Measurements from ENCODE around the gene DSCAM. TPM values are rescaled to one million over a fixed set of nuclear protein-coding genes. Genes with fewer than 3 reads are reported as not detected.

The DSCAM gene
- polyA plus RNA-seq, 1 experiment, result 0.10 TPM

DNA sequence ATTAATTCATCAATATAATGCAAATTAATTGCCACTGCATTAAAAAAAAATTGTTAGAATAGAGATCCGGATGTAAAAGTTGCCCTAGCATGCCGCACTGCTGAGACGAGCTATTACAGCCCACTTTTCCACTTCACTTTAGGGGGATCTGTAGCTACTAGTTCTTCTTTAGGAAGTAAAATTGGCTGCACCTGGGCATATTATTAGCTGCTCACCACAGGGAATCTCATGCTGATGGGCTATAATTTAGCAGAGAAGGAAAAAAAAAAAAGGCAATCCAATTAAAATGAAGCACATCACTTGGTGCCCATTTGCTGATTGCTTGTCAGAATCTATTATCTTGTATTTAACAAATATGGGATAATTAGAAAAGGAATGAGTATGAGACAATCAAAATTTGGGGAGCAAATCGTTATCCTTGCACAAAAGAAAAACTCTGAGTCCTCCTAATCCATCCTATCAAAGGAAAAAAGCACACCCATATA lies 233.4 kb downstream of the DSCAM start:
- ChIA-PET CTCF (no interaction called here), POLR2A (no interaction called here)
- H3K27me3 ChIP-seq (ENCODE audit: control insufficient read depth, insufficient read depth, low read length), result no peaks in the 10 kb centered on the region
- DNase-seq (ENCODE audit: low read depth), result no peak
- H3K4me3 ChIP-seq (ENCODE audit: low read depth, low read length), result no peak overlapping the region
- TF ChIP-seq, protein P1, sequence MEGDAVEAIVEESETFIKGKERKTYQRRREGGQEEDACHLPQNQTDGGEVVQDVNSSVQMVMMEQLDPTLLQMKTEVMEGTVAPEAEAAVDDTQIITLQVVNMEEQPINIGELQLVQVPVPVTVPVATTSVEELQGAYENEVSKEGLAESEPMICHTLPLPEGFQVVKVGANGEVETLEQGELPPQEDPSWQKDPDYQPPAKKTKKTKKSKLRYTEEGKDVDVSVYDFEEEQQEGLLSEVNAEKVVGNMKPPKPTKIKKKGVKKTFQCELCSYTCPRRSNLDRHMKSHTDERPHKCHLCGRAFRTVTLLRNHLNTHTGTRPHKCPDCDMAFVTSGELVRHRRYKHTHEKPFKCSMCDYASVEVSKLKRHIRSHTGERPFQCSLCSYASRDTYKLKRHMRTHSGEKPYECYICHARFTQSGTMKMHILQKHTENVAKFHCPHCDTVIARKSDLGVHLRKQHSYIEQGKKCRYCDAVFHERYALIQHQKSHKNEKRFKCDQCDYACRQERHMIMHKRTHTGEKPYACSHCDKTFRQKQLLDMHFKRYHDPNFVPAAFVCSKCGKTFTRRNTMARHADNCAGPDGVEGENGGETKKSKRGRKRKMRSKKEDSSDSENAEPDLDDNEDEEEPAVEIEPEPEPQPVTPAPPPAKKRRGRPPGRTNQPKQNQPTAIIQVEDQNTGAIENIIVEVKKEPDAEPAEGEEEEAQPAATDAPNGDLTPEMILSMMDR (IDR thresholded peaks at IDR 0.05; ENCODE audit: insufficient read depth, low read depth, low read length), result no peak
- no peaks in the 10 kb centered on the region for H3K36me3 ChIP-seq (ENCODE audit: control insufficient read depth, insufficient read depth, low read length)

DNA sequence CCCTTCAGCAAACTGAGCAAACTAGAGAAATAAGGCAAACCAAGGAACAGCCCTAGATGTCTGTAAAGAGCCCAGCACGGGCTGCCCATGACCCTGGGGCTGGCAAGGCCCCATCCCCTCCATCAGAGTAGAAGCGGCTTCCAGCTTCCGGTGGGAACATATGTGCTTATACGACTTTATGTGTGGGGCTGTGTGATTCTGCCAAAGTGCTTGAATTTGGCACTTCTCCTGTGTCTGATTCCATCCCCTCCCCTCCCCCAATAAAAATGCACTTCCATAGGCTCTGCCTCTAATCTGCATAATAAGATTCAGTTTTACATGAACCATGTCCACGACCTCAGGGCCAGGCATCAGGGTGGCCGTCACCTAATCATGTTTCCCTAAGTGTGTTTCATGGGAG lies 236.6 kb downstream of the DSCAM start:
- ChIA-PET POLR2A (no interaction called here), CTCF (no interaction called here)
- Histone ChIP-seq H3K4me3 (ENCODE audit: low read depth, low read length) (no peak overlapping the region), H3K27me3 (ENCODE audit: control insufficient read depth, insufficient read depth, low read length) (no peaks in the 10 kb centered on the region), H3K36me3 (ENCODE audit: control insufficient read depth, insufficient read depth, low read length) (no peaks in the 10 kb centered on the region)
- DNase-seq (ENCODE audit: low read depth), result no peak
- TF ChIP-seq, protein P1 (IDR thresholded peaks at IDR 0.05; ENCODE audit: insufficient read depth, low read depth, low read length), result no peak

DNA sequence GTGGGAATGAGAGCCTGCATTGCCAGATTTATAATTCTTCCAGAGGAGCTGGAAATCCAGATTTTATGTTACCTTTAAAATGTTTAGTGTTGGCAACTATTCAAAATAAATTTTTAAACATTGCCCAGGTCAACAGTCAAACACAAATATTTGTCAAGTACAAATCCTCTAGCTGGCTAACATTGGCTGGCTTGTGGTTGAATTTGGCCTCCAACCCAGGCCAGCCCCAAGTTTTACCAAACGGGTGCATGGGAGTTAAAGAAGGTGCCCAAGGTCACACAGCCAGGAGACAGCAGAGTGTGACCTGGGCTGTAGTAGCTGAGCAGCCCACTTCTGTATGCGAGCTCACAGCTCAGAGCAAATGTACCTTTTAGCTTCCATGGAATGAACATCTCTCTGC lies 240.6 kb downstream of the DSCAM start:
- no peaks in the 10 kb centered on the region for H3K36me3 ChIP-seq (ENCODE audit: control insufficient read depth, insufficient read depth, low read length)
- H3K27me3 ChIP-seq (ENCODE audit: control insufficient read depth, insufficient read depth, low read length), result no peaks in the 10 kb centered on the region
- H3K4me3 ChIP-seq (ENCODE audit: low read depth, low read length), result no peak overlapping the region
- TF ChIP-seq, protein P1 (IDR thresholded peaks at IDR 0.05; ENCODE audit: insufficient read depth, low read depth, low read length), result no peak
- DNase-seq (ENCODE audit: low read depth), result no peak
- ChIA-PET POLR2A (no interaction called here), CTCF (no interaction called here)

DNA sequence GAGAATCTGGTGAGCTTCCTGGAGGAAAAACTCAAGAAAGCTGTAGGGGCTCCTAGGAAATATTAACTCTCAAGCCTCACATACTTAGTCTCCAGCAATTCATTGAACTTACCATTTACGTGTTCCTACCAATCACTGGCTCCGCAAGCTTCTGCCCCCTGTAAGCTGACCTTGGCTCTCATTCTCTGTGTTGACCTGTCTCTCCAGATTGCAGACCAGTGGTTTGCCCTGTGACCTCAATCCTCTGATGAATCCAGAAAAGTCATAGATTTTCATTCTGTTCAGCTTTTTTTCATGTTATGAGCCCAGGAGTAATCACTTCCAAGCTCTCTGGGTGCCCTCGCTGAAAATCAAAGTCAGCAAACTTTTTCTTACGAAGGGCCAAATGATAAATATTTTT lies 241.9 kb downstream of the DSCAM start:
- Histone ChIP-seq H3K36me3 (ENCODE audit: control insufficient read depth, insufficient read depth, low read length) (no peaks in the 10 kb centered on the region), H3K27me3 (ENCODE audit: control insufficient read depth, insufficient read depth, low read length) (no peaks in the 10 kb centered on the region), H3K4me3 (ENCODE audit: low read depth, low read length) (no peak overlapping the region)
- POLR2A ChIA-PET, result no interaction called here
- CTCF ChIA-PET, result no interaction called here
- TF ChIP-seq, protein P1 (IDR thresholded peaks at IDR 0.05; ENCODE audit: insufficient read depth, low read depth, low read length), result no peak
- no peak for DNase-seq (ENCODE audit: low read depth)

DNA sequence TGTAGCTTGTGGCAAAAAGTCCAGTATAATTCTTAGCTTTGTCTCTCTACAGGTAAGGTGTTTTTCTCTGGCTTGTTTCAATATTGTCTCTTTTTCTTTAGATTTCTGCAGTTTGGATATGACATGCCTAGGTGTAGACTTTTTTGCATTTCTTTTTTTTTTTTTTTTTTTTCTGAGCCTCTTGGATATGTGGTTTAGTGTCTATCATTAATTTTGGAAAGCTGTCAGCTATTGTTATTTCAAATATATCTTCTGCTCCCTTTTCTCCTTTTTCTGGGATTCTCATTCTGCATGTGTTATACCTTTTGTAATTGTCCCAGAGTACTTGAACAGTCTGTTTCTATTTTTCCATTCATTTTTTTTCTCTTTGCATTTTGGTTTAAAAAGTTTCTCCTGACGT lies 243.2 kb downstream of the DSCAM start:
- POLR2A ChIA-PET, result no interaction called here
- Histone ChIP-seq H3K4me3 (ENCODE audit: low read depth, low read length) (no peak overlapping the region), H3K27me3 (ENCODE audit: control insufficient read depth, insufficient read depth, low read length) (no peaks in the 10 kb centered on the region), H3K36me3 (ENCODE audit: control insufficient read depth, insufficient read depth, low read length) (no peaks in the 10 kb centered on the region)
- no peak for DNase-seq (ENCODE audit: low read depth)
- CTCF ChIA-PET, result no interaction called here
- TF ChIP-seq, protein P1 (IDR thresholded peaks at IDR 0.05; ENCODE audit: insufficient read depth, low read depth, low read length), result no peak
